GM10266 (cell line): ENCODE results near the gene CCDC78.

ENCODE experiments used
- DNase-seq: peaks from one replicate; pipeline ENCODE4 v3.0.0; 2012; ENCODE audit errors: extremely low spot score
- TF ChIP-seq, protein P1 (sequence below): IDR thresholded peaks from 2 replicates; pipeline ENCODE4 v1.5.1; 2012; ENCODE audit warnings: mild to moderate bottlenecking, low read depth; ENCODE audit not compliant: control insufficient read depth, insufficient read depth; ENCODE audit errors: missing control alignments

The CCDC78 gene

DNA sequence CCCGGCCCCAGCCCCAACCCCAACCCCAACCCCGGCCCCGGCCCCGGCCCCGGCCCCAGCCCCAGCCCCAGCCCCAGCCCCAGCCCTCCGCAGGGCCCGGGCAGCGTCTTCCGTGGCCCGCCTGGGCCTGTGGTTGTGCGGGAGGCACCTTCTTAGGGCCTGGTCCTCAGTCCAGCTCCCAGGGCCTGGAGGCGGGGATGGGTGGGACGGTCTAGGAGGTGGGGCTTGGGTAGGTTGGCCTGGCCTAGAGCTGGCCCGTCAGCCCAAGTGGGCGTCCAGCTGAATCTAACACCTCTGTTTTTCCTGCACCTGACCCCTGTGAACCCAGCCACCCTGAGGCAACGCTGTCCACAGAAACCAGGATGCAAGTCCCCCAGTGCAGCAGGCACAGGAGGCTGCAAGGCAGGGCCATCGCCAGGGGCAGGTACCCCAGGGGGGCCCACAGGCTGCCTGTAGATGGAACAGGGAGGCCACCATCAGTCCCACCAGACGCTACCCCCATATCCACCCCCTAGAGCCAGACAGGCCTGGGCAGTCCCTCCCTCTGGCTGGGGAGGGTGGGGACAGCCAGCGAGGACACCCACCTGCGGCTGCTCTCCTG, 43.0 kb upstream of the CCDC78 start:
- TF ChIP-seq, protein P1, sequence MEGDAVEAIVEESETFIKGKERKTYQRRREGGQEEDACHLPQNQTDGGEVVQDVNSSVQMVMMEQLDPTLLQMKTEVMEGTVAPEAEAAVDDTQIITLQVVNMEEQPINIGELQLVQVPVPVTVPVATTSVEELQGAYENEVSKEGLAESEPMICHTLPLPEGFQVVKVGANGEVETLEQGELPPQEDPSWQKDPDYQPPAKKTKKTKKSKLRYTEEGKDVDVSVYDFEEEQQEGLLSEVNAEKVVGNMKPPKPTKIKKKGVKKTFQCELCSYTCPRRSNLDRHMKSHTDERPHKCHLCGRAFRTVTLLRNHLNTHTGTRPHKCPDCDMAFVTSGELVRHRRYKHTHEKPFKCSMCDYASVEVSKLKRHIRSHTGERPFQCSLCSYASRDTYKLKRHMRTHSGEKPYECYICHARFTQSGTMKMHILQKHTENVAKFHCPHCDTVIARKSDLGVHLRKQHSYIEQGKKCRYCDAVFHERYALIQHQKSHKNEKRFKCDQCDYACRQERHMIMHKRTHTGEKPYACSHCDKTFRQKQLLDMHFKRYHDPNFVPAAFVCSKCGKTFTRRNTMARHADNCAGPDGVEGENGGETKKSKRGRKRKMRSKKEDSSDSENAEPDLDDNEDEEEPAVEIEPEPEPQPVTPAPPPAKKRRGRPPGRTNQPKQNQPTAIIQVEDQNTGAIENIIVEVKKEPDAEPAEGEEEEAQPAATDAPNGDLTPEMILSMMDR: no peak
- DNase-seq: no peak

DNA sequence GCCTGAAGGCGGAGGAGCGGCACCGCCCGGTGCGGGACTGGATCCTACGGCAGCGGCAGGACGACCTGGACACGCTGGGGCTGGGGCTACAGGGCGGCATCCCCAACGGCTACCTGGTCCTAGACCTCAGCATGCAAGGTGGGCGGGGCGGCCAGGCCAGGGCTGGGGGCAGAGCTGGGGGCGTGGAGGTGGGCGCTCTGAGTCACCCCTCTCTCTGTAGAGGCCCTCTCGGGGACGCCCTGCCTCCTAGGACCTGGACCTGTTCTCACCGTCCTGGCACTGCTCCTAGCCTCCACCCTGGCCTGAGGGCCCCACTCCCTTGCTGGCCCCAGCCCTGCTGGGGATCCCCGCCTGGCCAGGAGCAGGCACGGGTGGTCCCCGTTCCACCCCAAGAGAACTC, 42.2 kb upstream of the CCDC78 start:
- TF ChIP-seq, protein P1: no peak
- no peak for DNase-seq

DNA sequence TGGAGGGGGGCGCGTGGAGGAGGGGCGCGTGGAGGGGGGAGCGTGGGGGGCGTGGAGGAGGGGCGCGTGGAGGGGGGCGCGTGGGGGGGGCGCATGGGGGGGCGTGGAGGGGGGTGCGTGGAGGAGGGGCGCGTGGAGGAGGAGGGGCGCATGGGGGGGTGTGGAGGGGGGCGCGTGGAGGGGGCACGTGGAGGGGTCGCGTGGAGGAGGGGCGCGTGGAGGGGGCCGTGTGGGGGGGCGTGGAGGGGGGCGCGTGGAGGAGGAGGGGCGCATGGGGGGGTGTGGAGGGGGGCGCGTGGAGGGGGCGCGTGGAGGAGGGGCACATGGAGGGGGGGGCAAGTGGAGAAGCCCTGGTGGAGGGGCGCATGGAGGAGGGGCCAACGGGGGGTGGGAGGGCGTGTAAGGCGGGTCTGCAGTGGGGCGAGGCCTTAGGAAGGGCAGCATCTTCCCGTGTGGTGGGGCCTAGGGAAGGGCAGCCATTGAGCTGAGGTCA, 41.5 kb upstream of the CCDC78 start:
- no peak for DNase-seq
- TF ChIP-seq, protein P1: no peak

DNA sequence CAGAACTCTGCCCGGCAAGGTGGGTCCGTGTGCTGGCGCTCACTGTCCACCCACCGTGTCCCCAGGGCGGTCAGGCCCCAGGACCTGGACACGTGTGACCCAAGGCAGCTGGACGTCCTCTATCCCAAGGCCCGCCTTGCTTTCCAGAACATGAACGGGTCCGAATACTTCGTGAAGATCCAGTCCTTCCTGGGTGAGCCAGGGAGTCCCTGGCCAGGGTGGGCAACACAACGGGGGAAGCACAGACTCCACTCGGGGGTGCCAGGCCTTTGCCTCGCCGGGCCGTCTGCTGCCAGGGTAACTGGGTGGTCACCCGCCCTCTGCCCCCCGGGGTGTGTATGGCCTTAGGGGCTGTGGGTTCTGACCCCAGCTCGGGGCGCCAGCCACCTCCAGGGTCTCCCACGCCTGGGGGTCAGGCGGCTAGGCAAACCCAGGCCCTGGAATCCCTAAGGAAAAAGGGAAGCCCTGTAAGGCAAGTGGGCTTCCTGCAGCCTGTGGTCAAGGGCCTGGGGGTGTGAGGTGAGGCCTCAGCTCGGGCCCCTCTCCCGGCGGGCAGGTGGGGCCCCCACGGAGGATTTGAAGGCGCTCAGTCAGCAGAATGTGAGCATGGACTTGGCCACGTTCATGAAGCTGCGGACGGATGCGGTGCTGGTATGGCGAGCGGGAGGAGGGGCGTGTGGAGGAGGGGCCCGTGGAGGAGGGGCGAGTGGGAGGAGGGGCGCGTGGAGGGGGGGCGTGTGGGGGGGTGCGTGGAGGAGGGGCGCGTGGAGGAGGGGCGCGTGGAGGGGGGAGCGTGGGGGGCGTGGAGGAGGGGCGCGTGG, 40.8 kb upstream of the CCDC78 start:
- TF ChIP-seq, protein P1: no peak
- no peak for DNase-seq

DNA sequence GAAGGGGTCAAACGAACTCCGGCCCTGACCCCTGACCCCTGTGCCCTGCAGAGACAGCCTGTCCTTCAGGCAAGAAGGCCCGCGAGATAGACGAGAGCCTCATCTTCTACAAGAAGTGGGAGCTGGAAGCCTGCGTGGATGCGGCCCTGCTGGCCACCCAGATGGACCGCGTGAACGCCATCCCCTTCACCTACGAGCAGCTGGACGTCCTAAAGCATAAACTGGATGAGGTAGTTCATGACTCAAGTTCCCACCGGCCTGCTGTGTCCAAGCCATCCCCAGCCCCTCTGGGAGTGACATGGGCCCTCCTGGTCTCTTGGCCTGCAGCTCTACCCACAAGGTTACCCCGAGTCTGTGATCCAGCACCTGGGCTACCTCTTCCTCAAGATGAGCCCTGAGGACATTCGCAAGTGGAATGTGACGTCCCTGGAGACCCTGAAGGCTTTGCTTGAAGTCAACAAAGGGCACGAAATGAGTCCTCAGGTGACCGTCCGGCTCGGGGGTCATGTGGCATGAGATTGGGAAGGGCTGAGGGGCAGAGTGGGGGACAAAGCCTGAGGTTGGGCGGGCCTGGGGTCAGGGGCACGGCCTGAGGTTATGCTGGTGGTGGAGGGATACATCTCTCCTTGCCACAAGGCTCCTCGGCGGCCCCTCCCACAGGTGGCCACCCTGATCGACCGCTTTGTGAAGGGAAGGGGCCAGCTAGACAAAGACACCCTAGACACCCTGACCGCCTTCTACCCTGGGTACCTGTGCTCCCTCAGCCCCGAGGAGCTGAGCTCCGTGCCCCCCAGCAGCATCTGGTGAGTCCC, 40.0 kb upstream of the CCDC78 start:
- no peak for DNase-seq
- TF ChIP-seq, protein P1: no peak

DNA sequence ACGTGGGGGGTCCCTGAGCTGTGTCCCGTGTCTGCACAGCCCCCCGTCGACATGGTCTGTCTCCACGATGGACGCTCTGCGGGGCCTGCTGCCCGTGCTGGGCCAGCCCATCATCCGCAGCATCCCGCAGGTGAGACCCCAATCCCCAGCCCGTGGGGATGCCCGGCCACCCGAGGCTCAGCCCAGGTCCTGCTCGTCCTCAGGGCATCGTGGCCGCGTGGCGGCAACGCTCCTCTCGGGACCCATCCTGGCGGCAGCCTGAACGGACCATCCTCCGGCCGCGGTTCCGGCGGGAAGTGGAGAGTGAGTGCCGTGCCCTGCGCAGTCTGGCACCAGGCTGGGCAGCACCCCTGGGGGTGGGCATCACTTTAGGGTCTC, 39.2 kb upstream of the CCDC78 start:
- DNase-seq: no peak
- TF ChIP-seq, protein P1: no peak
